Astrocyte (in vitro differentiated cells and primary cell): ENCODE results near the gene HERPUD1. TPM values are rescaled to one million over a fixed set of nuclear protein-coding genes. Genes with fewer than 3 reads are reported as not detected.

ENCODE experiments used
- DNase-seq: peaks from one replicate; pipeline ENCODE4 v3.0.0-alpha.2; 2010; ENCODE audit warnings: low read depth
- FAIRE-seq: peaks from 2 replicates; lab custom pipeline; 2011; peaks lifted over from hg19 to GRCh38; lab: Jason Lieb, UNC
- H2AFZ ChIP-seq: 2 replicates; pipeline ENCODE4 v1.6.0; 2012; ENCODE audit warnings: low read depth, low read length, inconsistent platforms
- H3K27ac ChIP-seq: 2 replicates; pipeline ENCODE4 v1.5.1; 2011; ENCODE audit warnings: low read depth, low read length, inconsistent platforms
- H3K27me3 ChIP-seq: 2 replicates; pipeline ENCODE4 v1.6.0; 2011; ENCODE audit warnings: low read length, inconsistent platforms; ENCODE audit not compliant: insufficient read depth
- H3K36me3 ChIP-seq: 2 replicates; pipeline ENCODE4 v1.5.1; 2011; ENCODE audit warnings: low read length, inconsistent platforms; ENCODE audit not compliant: insufficient read depth
- H3K4me1 ChIP-seq: 2 replicates; pipeline ENCODE4 v1.5.1; 2011; ENCODE audit warnings: low read length, inconsistent platforms; ENCODE audit not compliant: insufficient read depth
- H3K4me2 ChIP-seq: 2 replicates; pipeline ENCODE4 v1.6.0; 2012; ENCODE audit warnings: low read length, inconsistent platforms
- H3K4me3 ChIP-seq: 2 replicates; pipeline ENCODE4 v1.5.1; 2011; ENCODE audit warnings: low read depth, mild to moderate bottlenecking, low read length, inconsistent platforms; ENCODE audit not compliant: insufficient read depth
- H3K79me2 ChIP-seq: 2 replicates; pipeline ENCODE4 v1.6.0; 2012; ENCODE audit warnings: mild to moderate bottlenecking, low read length, inconsistent platforms; ENCODE audit not compliant: insufficient read depth
- H3K9ac ChIP-seq: 2 replicates; pipeline ENCODE4 v1.6.0; 2012; ENCODE audit warnings: mild to moderate bottlenecking, low read length, inconsistent platforms
- H3K9me3 ChIP-seq: 2 replicates; pipeline ENCODE4 v1.5.1; 2012; ENCODE audit warnings: low read depth, mild to moderate bottlenecking, low read length, inconsistent platforms; ENCODE audit not compliant: insufficient read depth
- H4K20me1 ChIP-seq: 2 replicates; pipeline ENCODE4 v1.6.0; 2012; ENCODE audit warnings: low read length, inconsistent platforms; ENCODE audit not compliant: insufficient read depth
- H3K27ac Mint-ChIP-seq: one replicate; pipeline ENCODE4 v1.8.0; 2021; ENCODE audit warnings: mild to moderate bottlenecking, mixed read lengths; ENCODE audit not compliant: unreplicated experiment
- H3K27me3 Mint-ChIP-seq: one replicate; pipeline ENCODE4 v1.8.0; 2021; ENCODE audit warnings: low read depth, mixed read lengths; ENCODE audit not compliant: unreplicated experiment
- H3K36me3 Mint-ChIP-seq: one replicate; pipeline ENCODE4 v1.8.0; 2021; ENCODE audit warnings: low read depth, mixed read lengths; ENCODE audit not compliant: unreplicated experiment
- H3K4me1 Mint-ChIP-seq: one replicate; pipeline ENCODE4 v1.8.0; 2021; ENCODE audit warnings: low read depth, mixed read lengths; ENCODE audit not compliant: unreplicated experiment
- H3K4me3 Mint-ChIP-seq: one replicate; pipeline ENCODE4 v1.8.0; 2021; ENCODE audit warnings: mild to moderate bottlenecking, moderate library complexity, mixed read lengths; ENCODE audit not compliant: unreplicated experiment
- H3K9me3 Mint-ChIP-seq: one replicate; pipeline ENCODE4 v1.8.0; 2021; ENCODE audit warnings: mild to moderate bottlenecking, mixed read lengths; ENCODE audit not compliant: unreplicated experiment
- CTCF ChIP-seq: IDR thresholded peaks from 2 replicates; pipeline ENCODE4 v1.5.1; 2011; ENCODE audit warnings: low read depth, mild to moderate bottlenecking, inconsistent platforms, low read length, moderate library complexity; ENCODE audit not compliant: insufficient read depth
- EZH2 ChIP-seq: IDR thresholded peaks from 2 replicates; pipeline ENCODE4 v1.6.1; 2012; ENCODE audit warnings: mild to moderate bottlenecking, low read length, inconsistent platforms; ENCODE audit not compliant: insufficient read depth
- total RNA-seq: library from RNA; stranded (reverse); gene quantifications from 2 replicates; pipeline ENCODE4 v1.2.1, GENCODE V29; 2021

Gene HERPUD1
- total RNA-seq, 1 donor from 2014 or later, result 234 TPM

- H3K27ac Mint-ChIP-seq, result peak overlapping the region; percentile 88
- no peaks in the 10 kb centered on the region for H3K9me3 ChIP-seq
- peaks cover 4% of the 10 kb centered on the region for H3K27me3 Mint-ChIP-seq
- H3K9ac ChIP-seq, result no peak overlapping the region
- H3K4me3 ChIP-seq, result no peak overlapping the region
- H3K4me1 ChIP-seq, result peaks cover 20% of the 10 kb centered on the region
- H3K9me3 Mint-ChIP-seq, result peaks cover 4% of the 10 kb centered on the region
- H3K79me2 ChIP-seq, result no peaks in the 10 kb centered on the region
- H3K4me2 ChIP-seq, result no peak overlapping the region
- no peaks in the 10 kb centered on the region for H4K20me1 ChIP-seq
- H3K4me3 Mint-ChIP-seq, result no peak overlapping the region
- no peak for FAIRE-seq
- no peaks in the 10 kb centered on the region for H3K36me3 ChIP-seq
- peak overlapping the region; percentile 51 for H2AFZ ChIP-seq
- TF ChIP-seq EZH2, result no peak
- TF ChIP-seq CTCF, result no peak
- H3K27me3 ChIP-seq, result no peaks in the 10 kb centered on the region
- H3K36me3 Mint-ChIP-seq, result no peaks in the 10 kb centered on the region
- no peak for DNase-seq
- no peak overlapping the region for H3K27ac ChIP-seq
- peaks cover 14% of the 10 kb centered on the region for H3K4me1 Mint-ChIP-seq
Measured at GRCh38 chr16:56966093-56966475, 34.1 kb downstream of the HERPUD1 start.

- Mint-ChIP-seq H3K27me3 (peaks cover 9% of the 10 kb centered on the region), H3K4me3 (no peak overlapping the region), H3K4me1 (peaks cover 14% of the 10 kb centered on the region), H3K36me3 (no peaks in the 10 kb centered on the region), H3K9me3 (peaks cover 6% of the 10 kb centered on the region), H3K27ac (no peak overlapping the region)
- Histone ChIP-seq H3K9me3 (no peaks in the 10 kb centered on the region), H3K36me3 (no peaks in the 10 kb centered on the region), H3K4me1 (peaks cover 23% of the 10 kb centered on the region), H3K4me2 (no peak overlapping the region), H3K4me3 (no peak overlapping the region), H4K20me1 (no peaks in the 10 kb centered on the region), H3K27me3 (no peaks in the 10 kb centered on the region), H3K79me2 (no peaks in the 10 kb centered on the region), H2AFZ (no peak overlapping the region), H3K9ac (no peak overlapping the region), H3K27ac (no peak overlapping the region)
- DNase-seq, result peak; percentile 26
- FAIRE-seq, result no peak
- TF ChIP-seq CTCF (no peak), EZH2 (no peak)
Measured at GRCh38 chr16:56967733-56968132, 35.8 kb downstream of the HERPUD1 start.

GRCh38 chr16:56969769-56970168 is 37.8 kb downstream of the HERPUD1 start:
- Histone ChIP-seq H3K9ac (no peak overlapping the region), H2AFZ (no peak overlapping the region), H3K36me3 (no peaks in the 10 kb centered on the region), H3K4me2 (no peak overlapping the region), H4K20me1 (no peaks in the 10 kb centered on the region), H3K9me3 (no peaks in the 10 kb centered on the region), H3K27ac (no peak overlapping the region), H3K4me1 (peaks cover 18% of the 10 kb centered on the region), H3K79me2 (no peaks in the 10 kb centered on the region), H3K4me3 (no peak overlapping the region), H3K27me3 (no peaks in the 10 kb centered on the region)
- Mint-ChIP-seq H3K9me3 (peaks cover 4% of the 10 kb centered on the region), H3K27me3 (peaks cover 14% of the 10 kb centered on the region), H3K36me3 (no peaks in the 10 kb centered on the region), H3K27ac (no peak overlapping the region), H3K4me3 (no peak overlapping the region), H3K4me1 (peaks cover 14% of the 10 kb centered on the region)
- TF ChIP-seq CTCF (no peak), EZH2 (no peak)
- FAIRE-seq, result no peak
- DNase-seq, result no peak
